Neural cell (in vitro differentiated cells): ENCODE data around the gene FIGNL2. TPM values are rescaled to one million over a fixed set of nuclear protein-coding genes. Genes with fewer than 3 reads are reported as not detected.

ENCODE experiments used
- H2AFZ ChIP-seq: fragments of 200-600, 300-800 bp; sonication (generic), shearing (Covaris generic); 2 replicates; pipeline ENCODE4 v1.6.0; 2014; ENCODE audit warnings: low read depth, mild to moderate bottlenecking, antibody characterized with exemption, low read length, moderate library complexity
- H3F3A ChIP-seq: fragments of 200-600 bp; shearing (Covaris generic); 2 replicates; pipeline ENCODE4 v1.6.1; 2016; ENCODE audit warnings: mild to moderate bottlenecking, moderate library complexity, mixed read lengths, antibody characterized with exemption, low read length; ENCODE audit not compliant: insufficient read depth, poor library complexity, severe bottlenecking
- H3K27ac ChIP-seq: fragments of 200-600, 300-800 bp; sonication (generic), shearing (Covaris generic); 2 replicates; pipeline ENCODE4 v1.5.1; 2014; ENCODE audit warnings: mild to moderate bottlenecking, low read length, moderate library complexity
- H3K27me3 ChIP-seq: fragments of 300-800, 200-600 bp; sonication (generic), shearing (Covaris generic); 2 replicates; pipeline ENCODE4 v1.6.0; 2014; ENCODE audit warnings: mild to moderate bottlenecking, low read depth, low read length, moderate library complexity; ENCODE audit not compliant: insufficient read depth
- H3K36me3 ChIP-seq: fragments of 300-800, 200-600 bp; sonication (generic), shearing (Covaris generic); 2 replicates; pipeline ENCODE4 v1.5.1; 2014; ENCODE audit warnings: mild to moderate bottlenecking, antibody characterized with exemption, low read length, moderate library complexity; ENCODE audit not compliant: insufficient read depth
- H3K4me2 ChIP-seq: fragments of 300-800, 200-600 bp; sonication (generic), shearing (Covaris generic); 2 replicates; pipeline ENCODE4 v1.6.0; 2014; ENCODE audit warnings: mild to moderate bottlenecking, low read length
- H3K4me3 ChIP-seq: fragments of 300-800, 200-600 bp; sonication (generic), shearing (Covaris generic); 2 replicates; pipeline ENCODE4 v1.5.1; 2014; ENCODE audit warnings: mild to moderate bottlenecking, low read length, moderate library complexity
- H3K79me2 ChIP-seq: fragments of 200-600 bp; shearing (Covaris generic); replicated peaks from 2 replicates; pipeline ENCODE4 v1.6.0; 2014; ENCODE audit warnings: mild to moderate bottlenecking, low read length, moderate library complexity; ENCODE audit not compliant: insufficient read depth
- H3K9ac ChIP-seq: fragments of 300-800, 200-600 bp; sonication (generic), shearing (Covaris generic); 2 replicates; pipeline ENCODE4 v1.6.1; 2016; ENCODE audit warnings: mild to moderate bottlenecking, low read length, mixed read lengths
- H3K9me2 ChIP-seq: fragments of 200-600 bp; shearing (Covaris generic); 2 replicates; pipeline ENCODE4 v1.6.1; 2016; ENCODE audit warnings: mild to moderate bottlenecking, low read length, mixed read lengths; ENCODE audit not compliant: insufficient read depth
- H3K9me3 ChIP-seq: fragments of 200-600, 300-800 bp; sonication (generic), shearing (Covaris generic); 2 replicates; pipeline ENCODE4 v1.6.1; 2016; ENCODE audit warnings: mild to moderate bottlenecking, mixed run types, low read length, moderate library complexity, mixed read lengths
- H4K20me1 ChIP-seq: fragments of 200-600 bp; shearing (Covaris generic); 2 replicates; pipeline ENCODE4 v1.6.1; 2016; ENCODE audit warnings: mild to moderate bottlenecking, mixed run types; ENCODE audit not compliant: insufficient read depth
- EP300 ChIP-seq: fragments of 450-650 bp; conservative IDR thresholded peaks from 2 replicates; pipeline ENCODE4 v1.6.1; 2014; ENCODE audit warnings: antibody characterized with exemption, mild to moderate bottlenecking, moderate library complexity; ENCODE audit not compliant: poor library complexity, severe bottlenecking
- EZH2 ChIP-seq: fragments of 200-600, 300-800 bp; shearing (Covaris generic), sonication (generic); IDR thresholded peaks from 2 replicates; pipeline ENCODE4 v1.6.1; 2014; ENCODE audit warnings: antibody characterized with exemption, low read length, borderline replicate concordance, mild to moderate bottlenecking; ENCODE audit not compliant: insufficient read depth, poor library complexity, severe bottlenecking
- MXI1 ChIP-seq: fragments of 450-650 bp; conservative IDR thresholded peaks from 2 replicates; pipeline ENCODE4 v1.6.1; 2014; ENCODE audit warnings: antibody characterized with exemption, mild to moderate bottlenecking; ENCODE audit not compliant: poor library complexity, severe bottlenecking
- POLR2AphosphoS5 ChIP-seq: IDR thresholded peaks from 2 replicates; pipeline ENCODE4 v1.6.1; 2012
- RAD21 ChIP-seq: fragments of 450-650 bp; conservative IDR thresholded peaks from 2 replicates; pipeline ENCODE4 v1.6.1; 2014; ENCODE audit warnings: antibody characterized with exemption, mild to moderate bottlenecking, moderate library complexity
- REST ChIP-seq: IDR thresholded peaks from 2 replicates; pipeline ENCODE4 v1.6.1; 2012; ENCODE audit warnings: borderline replicate concordance
- SMC3 ChIP-seq: fragments of 450-650 bp; conservative IDR thresholded peaks from 2 replicates; pipeline ENCODE4 v1.6.1; 2014; ENCODE audit warnings: antibody characterized with exemption, mild to moderate bottlenecking, moderate library complexity; ENCODE audit not compliant: poor library complexity
- TAF1 ChIP-seq: IDR thresholded peaks from 2 replicates; pipeline ENCODE4 v1.6.1; 2012; ENCODE audit warnings: low read depth
- polyA plus RNA-seq: library from polyadenylated mRNA; depleted of rRNA; stranded (reverse); fragments of >200 nt; gene quantifications from 2 replicates; pipeline ENCODE4 v1.2.3, GENCODE V29; 2014
- TF ChIP-seq, protein P1 (sequence below): fragments of 450-650 bp; IDR thresholded peaks from 2 replicates; pipeline ENCODE4 v1.5.1; 2014; ENCODE audit warnings: antibody characterized with exemption, mild to moderate bottlenecking, moderate library complexity; ENCODE audit not compliant: poor library complexity, severe bottlenecking

Gene FIGNL2
- polyA plus RNA-seq, 1 donor from 2014 or later: 0.21 TPM

DNA sequence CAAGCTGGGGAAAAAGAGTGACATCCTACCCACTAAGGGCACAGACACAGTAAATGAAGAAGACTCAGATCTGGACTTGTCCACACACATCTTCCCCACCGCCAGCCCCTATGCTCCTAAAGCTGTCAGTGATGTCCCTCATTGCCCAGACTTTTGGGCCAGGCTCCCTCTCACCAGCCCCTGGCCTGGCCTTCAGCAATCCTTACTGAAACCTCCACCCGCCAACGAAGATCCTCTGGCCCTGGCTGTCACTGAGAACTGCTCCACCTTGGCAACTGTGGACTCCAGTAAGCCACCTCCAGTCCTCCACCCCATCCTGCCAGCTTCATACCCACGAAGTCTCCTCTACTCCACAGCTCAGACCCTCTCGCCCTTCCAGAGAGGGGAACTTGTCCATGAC, 23.3 kb downstream of the FIGNL2 start (continued):
- TF ChIP-seq, protein P1, sequence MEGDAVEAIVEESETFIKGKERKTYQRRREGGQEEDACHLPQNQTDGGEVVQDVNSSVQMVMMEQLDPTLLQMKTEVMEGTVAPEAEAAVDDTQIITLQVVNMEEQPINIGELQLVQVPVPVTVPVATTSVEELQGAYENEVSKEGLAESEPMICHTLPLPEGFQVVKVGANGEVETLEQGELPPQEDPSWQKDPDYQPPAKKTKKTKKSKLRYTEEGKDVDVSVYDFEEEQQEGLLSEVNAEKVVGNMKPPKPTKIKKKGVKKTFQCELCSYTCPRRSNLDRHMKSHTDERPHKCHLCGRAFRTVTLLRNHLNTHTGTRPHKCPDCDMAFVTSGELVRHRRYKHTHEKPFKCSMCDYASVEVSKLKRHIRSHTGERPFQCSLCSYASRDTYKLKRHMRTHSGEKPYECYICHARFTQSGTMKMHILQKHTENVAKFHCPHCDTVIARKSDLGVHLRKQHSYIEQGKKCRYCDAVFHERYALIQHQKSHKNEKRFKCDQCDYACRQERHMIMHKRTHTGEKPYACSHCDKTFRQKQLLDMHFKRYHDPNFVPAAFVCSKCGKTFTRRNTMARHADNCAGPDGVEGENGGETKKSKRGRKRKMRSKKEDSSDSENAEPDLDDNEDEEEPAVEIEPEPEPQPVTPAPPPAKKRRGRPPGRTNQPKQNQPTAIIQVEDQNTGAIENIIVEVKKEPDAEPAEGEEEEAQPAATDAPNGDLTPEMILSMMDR: no peak
- no peak for TF ChIP-seq EZH2

DNA sequence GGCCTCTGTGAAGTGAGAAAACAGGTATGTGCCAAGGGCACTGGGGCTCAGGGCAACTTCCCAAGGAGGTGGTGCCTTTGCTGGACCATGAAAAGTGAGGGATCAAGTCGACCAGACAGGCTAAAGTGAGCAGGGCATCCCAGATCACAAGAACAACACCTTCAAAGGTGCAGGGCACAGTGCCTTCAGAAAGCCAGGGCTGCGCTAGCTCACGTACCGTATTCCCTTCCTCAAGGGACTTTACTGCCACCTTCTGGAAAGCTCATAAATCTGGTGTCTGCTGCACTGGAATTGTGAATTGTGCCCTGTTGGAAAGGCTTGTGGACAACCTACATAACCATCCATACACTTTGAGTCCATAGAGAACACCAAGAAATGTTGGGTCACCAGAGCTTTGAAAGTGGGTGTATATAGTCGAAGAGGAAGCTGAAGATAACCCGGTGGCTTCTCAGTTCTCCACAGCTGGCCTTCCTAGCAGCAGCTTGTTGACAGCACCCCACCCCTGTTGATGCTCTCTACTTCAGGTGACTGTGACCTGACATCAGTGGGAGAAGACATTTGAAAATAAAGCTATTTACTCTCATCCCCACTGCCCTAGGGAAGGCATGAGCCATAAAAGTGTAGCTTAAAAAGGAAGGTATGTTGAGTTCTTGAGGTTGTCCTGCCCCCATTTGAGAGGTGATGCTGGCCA, 24.5 kb downstream of the FIGNL2 start:
- no peaks in the 10 kb centered on the region for H4K20me1 ChIP-seq
- no peak for TF ChIP-seq TAF1
- TF ChIP-seq RAD21: peak; percentile 76
- TF ChIP-seq POLR2AphosphoS5: no peak
- peak; percentile 77 for TF ChIP-seq SMC3
- TF ChIP-seq, protein P1: peak; percentile 78
- no peak for TF ChIP-seq EP300
- H3F3A ChIP-seq: no peaks in the 10 kb centered on the region
- no peaks in the 10 kb centered on the region for H3K36me3 ChIP-seq
- no peaks in the 10 kb centered on the region for H3K9me3 ChIP-seq
- H3K27ac ChIP-seq: no peak overlapping the region
- H3K27me3 ChIP-seq: no peaks in the 10 kb centered on the region
- no peak overlapping the region for H3K4me2 ChIP-seq
- H3K9me2 ChIP-seq: no peaks in the 10 kb centered on the region
- no peak overlapping the region for H3K9ac ChIP-seq
- H2AFZ ChIP-seq: no peak overlapping the region
- no peak overlapping the region for H3K4me3 ChIP-seq
- no peaks in the 10 kb centered on the region for H3K79me2 ChIP-seq

DNA sequence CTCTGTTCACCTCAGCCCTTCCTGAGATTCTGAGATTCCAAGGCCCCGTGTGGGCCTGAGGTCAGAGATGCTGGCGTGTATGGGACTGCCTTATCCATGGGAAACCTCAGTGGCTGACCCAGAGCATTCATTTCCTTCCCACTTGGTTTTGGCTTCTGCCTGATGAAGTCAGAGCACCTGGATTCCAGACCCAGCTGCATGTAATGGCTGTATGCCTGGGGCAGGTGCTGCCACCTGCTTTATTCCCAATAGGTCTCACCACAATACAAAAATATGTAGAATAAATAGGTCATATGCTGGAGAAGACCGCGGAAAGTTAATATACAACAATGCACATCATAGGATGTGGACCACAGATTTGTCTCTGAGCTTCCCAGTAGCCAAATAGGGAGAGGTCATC, 25.6 kb downstream of the FIGNL2 start:
- Histone ChIP-seq H3K9me3 (no peaks in the 10 kb centered on the region), H4K20me1 (no peaks in the 10 kb centered on the region), H2AFZ (no peak overlapping the region), H3K79me2 (no peaks in the 10 kb centered on the region), H3K9me2 (no peaks in the 10 kb centered on the region), H3K4me2 (no peak overlapping the region), H3K27me3 (no peaks in the 10 kb centered on the region), H3K9ac (no peak overlapping the region), H3K27ac (no peak overlapping the region), H3K4me3 (no peak overlapping the region), H3K36me3 (no peaks in the 10 kb centered on the region), H3F3A (no peaks in the 10 kb centered on the region)
- no peak for TF ChIP-seq TAF1
- TF ChIP-seq REST: no peak
- no peak for TF ChIP-seq MXI1
- TF ChIP-seq EZH2: no peak
- TF ChIP-seq SMC3: no peak
- TF ChIP-seq, protein P1: no peak
- no peak for TF ChIP-seq EP300
- no peak for TF ChIP-seq RAD21
- no peak for TF ChIP-seq POLR2AphosphoS5
